Kidney capillary endothelial cell (primary cell): ENCODE data around the gene HHIPL1.
"Not testable (repeated sequence)": the region's sequence is repeated elsewhere in the genome, so short reads cannot be mapped to it uniquely, and the experiment has no call there.

Source experiments
- DNase-seq: peaks from one replicate; pipeline ENCODE4 v3.0.0-alpha.2; 2018; ENCODE audit warnings: low spot score

The HHIPL1 gene

DNA sequence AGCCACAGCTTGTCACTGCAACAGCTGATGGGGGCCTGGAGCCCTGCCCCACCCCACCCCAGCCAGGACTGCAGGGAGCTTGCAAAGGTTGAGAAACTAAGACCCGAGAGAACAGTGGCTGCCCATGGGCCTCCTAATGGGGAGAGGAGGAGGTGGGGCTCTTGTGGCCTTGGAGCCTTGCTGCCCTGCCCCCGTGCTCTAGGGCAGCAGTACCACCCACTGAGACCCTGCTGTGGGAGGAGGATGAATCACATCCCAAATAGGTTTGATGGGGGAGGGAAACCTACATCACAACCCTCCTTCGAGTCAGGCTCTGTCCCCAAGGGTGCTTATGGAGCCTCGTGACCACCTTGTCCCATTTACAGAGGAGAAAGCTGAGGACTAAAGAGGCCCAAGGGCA, 15.9 kb downstream of the HHIPL1 start:
- no peak for DNase-seq

DNA sequence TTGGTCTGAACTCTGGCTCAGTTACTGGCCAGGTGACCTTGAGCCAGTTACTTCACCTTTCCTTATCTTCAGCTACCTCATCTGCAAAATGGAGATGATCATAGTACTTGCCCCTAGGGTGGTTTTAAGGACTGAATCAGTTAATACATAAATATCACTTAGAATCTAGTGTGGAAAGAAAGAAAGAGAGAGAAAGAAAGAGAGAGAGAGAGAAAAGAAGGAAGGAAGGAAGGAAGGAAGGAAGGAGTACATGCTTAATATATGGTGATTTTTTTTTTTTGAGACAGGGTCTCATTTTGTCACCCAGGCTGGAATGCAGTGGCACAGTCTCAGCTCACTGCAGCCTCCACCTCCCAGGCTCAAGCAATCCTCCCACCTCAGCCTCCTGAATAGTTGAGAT, 16.3 kb downstream of the HHIPL1 start:
- DNase-seq: not testable (repeated sequence)

DNA sequence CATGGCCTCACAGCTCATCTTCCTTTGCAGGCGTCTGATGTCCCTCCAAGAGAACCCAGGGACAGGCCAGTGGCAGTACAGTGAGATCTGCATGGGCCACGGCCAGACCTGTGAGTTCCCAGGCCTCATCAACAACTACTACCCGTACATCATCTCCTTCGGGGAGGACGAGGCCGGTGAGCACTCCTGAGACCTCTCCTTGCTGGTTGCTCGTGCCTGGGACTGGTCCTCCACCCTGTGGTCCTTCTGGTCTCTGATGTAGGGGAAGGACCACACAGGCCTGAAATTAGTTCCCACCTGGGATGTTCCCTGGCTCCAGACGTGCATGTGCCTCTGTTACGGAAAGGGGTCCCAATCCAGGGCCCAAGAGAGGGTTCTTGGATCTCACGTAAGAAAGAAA, 17.9 kb downstream of the HHIPL1 start:
- no peak for DNase-seq

DNA sequence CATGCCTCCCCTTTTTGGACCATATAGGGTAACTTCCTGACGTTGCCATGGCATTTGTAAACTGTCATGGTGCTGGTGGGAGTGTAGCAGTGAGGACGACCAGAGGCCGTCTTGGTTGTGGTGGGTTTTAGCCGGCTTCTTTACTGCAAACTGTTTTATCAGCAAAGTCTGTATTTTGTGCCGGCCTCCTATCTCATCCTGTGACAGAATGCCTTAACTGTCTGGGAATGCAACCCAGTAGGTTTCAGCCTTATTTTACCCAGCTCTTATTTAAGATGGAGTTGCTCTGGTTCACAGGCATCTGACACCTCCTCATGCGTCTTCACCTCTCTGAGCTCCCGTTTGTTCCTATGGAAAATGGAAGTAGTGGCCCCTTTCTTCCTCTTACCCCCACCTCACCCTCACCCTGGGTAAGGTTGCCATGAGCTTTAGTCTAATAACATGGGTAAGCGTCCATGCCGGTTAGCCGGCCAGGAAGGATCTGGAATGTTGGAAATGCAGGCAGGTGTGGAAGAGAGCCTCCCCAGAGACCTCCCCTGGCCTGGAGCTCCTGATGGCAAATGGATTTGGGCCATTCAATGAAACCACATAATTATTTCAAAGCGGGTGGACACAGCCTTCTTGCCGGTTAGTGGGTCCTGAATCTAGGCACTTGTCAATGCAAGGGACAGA, 18.6 kb downstream of the HHIPL1 start:
- no peak for DNase-seq

DNA sequence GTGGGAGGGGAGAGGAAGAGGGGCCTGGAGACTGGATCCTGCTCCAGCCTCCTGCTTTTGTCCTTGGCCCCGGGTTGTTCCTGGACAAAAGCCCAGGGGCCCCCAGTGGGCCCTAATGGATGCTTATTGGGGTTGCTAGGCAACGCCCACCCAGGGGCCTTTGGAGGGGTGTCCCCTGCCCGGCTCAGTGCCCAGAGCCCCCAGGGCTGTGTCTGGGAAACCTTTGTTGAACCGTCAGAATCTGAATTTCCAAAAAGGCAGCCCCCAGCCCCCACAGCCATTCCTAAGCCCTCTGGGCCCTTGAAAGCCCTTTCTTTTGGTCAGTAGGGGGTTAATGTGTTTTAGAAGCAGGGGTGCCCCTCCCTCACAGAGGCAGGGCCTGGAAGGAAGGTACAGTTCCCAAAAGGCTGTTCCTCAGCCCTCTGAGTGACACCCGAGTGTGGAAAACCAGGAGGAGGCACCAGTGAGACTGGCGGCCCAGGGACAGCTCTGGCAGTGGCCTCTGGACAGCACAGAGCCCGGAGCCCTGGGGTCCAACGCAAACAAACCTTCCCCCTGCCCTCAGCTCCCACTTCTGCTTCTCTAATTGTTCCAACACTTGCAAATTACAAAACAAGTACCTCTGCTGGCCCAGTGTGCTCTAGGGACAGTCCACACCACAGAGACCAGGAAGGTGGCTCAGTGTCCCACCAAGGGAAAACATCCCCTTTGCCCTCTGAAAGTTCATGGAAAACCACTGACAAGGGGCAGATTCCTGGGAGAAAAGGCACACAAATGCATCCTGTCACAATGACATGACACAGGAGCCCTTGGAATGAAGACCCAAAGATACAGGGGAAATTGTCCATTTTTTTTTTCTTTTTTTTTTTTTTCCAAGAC, 19.4 kb downstream of the HHIPL1 start:
- no peak for DNase-seq

GRCh38 chr14:99664937-99665273, 20.0 kb downstream of the HHIPL1 start:
- DNase-seq: no peak

GRCh38 chr14:99666533-99666932, 21.6 kb downstream of the HHIPL1 start:
- DNase-seq: no peak

DNA sequence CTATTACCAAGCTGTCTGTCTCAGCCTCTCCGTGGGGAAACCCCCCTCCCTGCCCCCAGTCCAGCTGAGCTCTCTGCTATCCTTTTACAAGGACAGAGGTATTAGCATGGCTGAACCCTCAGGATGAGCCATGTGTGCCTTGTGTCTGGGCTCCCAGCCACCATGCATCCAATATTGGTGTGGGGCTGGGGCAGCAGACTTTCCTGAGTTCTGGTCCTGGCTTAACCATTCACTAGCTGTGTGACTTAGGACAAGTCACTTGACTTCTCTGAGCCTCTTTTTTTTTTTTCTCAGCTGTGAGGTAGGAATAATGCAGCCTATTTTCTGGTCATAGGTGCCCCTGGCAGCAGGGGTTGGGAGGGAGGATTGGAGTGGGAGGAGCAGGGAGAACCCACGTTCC, 22.1 kb downstream of the HHIPL1 start:
- DNase-seq: no peak

GRCh38 chr14:99667821-99668220, 22.9 kb downstream of the HHIPL1 start:
- DNase-seq: no peak

DNA sequence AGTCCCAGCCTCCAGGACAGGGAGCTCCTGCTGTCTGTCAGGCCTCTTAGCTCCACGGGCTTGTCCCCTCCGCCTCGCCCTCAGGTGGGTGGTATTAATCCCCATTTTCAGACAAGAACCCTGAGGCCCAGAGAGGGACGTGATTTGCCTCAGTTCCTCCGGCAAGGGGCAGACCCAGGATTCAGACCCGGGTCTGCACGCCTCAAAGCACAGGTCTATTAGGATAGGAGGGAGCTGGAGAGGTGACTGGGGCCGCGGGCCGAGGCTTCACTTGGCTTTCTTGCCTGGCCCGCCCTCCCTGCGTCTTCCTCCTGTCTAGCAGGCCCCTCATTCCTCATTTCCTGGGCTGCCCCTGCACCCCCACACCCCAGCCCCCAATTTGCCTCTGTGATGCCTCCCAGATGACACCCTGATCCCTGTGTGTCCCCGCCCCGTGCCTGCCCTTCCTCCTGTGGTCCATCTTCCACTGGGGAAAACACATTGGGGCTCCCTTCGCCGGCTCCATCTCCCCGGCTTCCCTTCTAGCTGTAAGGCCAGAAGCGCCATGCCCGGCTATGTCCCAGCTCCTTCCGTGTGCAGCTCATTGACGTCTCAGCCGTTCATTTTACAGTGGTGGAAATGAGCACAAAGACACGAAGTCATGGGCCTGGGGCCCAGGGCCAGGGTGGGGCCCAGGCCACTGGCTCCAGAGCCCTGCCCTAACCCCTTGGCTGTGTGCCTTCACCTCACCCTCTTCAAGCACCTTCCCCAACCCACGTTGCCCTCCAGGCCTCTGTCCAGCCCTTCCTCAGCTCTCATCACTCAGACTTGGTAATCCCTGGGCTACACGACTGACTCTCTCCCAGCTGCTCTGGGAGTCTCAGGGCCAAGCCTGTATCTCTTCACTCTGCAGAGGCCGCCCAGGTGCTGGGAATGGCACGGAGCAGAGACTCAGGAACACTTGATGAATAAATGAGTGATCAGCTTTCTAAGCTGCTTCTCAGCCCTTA, 23.7 kb downstream of the HHIPL1 start:
- no peak for DNase-seq

GRCh38 chr14:99670361-99671234, 25.7 kb downstream of the HHIPL1 start:
- no peak for DNase-seq

DNA sequence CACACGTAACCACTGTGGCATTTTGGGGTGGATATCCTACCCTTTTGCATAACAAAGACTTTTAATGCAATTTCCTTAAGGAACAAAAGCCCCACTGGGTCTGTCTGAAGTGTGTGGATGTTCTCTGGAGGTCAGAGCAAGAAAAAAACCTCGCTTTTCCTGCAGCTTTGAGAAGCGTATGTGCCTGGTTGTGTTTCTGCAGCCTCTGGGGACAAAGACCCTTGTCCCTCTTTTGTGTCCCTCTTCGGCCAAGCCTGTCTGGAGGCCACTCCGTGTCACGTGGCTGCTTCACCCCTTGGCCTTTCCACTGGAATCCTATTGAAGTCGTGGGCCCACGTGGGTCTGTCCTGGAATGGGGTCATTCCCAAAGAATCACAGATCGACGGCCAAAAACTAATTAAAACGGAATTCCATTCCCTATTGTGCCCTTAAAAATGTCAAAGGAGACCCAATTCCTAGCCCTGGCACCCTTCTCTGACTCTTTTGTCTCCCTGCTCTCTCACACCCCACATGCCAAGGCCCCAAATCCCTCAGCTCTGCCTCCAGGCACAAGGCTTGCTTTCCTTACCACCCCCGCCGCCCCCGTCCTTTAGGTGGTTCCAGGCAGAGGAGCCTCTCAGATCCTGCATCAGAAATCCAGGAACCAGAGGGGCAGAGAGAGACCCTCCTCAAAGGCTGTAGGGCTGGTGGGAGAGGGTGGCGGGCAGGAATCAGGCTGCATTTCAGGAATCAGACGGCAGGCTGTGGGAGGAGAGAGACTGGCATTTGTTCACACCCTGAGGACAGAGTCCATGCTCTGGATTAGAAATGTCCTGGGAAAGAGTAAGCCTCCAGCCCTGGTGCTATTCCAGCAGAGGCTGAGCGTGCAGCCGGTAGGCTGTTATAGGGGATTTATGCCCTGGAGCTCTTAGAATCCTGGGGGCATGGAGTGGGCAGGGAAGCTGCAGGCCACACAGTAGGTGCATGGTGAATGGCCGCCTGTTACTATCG, 26.6 kb downstream of the HHIPL1 start:
- DNase-seq: no peak

GRCh38 chr14:99672506-99673304, 27.8 kb downstream of the HHIPL1 start:
- peak; percentile 33 for DNase-seq

- no peak for DNase-seq
Observed at GRCh38 chr14:99673305-99674063, 28.6 kb downstream of the HHIPL1 start.

- no peak for DNase-seq
Observed at GRCh38 chr14:99674064-99674650, 29.2 kb downstream of the HHIPL1 start.

DNA sequence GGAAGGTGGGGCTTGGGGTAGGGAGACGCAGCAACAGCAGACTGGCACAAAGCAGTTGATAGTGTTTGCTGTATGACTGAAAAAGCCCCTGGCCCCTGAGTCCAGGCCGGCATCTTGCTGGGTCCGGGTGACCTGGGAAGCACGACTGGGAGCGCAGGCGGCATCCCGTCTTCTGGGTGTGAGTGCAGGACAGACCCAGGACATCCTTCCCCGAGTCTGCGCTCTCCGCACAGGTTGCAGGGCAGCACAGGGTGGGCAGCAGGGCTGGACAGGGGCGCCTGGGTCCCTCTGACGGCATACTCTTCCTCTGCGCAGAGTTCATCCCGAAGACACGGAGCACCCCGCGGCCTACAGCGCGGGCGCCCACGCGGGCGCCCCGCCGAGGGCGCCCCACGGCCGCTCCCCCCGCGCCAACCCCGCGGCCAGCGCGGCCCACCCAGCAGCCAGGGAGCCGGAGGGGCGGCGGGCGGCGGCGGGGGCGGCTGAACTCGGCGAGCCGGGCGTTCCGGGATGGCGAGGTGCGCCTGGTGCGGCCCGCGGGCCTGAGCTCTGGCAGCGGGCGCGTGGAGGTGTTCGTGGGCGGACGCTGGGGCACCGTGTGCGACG, 29.9 kb downstream of the HHIPL1 start:
- DNase-seq: no peak

- no peak for DNase-seq
Observed at GRCh38 chr14:99675382-99675835, 30.5 kb downstream of the HHIPL1 start.

DNA sequence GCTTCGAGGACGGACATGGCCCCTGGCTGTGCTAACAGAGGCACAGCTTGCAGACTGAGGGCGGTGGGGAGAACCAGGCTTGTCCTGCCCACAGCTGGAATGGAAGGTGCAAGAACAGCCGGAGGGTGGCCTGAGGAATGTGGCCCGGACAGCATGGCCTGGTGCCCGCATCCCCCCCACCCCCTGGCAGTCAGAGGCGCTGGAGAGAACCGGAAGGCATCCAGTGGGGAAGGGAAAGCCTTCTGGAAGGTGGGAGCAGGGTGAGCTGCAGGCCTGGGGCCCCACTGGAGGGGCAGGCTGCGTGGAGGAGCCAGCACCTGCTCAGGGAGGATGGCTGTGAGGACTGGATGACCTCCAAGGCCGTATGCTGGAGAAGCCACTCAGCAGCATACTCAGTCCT, 31.0 kb downstream of the HHIPL1 start:
- no peak for DNase-seq
